Fibroblast of mammary gland (primary cell): ENCODE data around the gene NKD1.
A peak's percentile ranks its signal among the peaks of the same experiment; 100 is the strongest.

Source experiments
- DNase-seq: peaks from one replicate; pipeline ENCODE4 v3.0.0-alpha.2; 2010; ENCODE audit warnings: low read depth
- H3K4me3 ChIP-seq: 2 replicates; pipeline ENCODE4 v1.5.1; 2011; ENCODE audit warnings: low read depth, mild to moderate bottlenecking, low read length, moderate library complexity; ENCODE audit not compliant: control insufficient read depth
- CTCF ChIP-seq: conservative IDR thresholded peaks from 2 replicates; pipeline ENCODE4 v1.5.1; 2011; ENCODE audit warnings: low read depth, low read length, inconsistent platforms; ENCODE audit not compliant: control insufficient read depth, insufficient read depth

The NKD1 gene

DNA sequence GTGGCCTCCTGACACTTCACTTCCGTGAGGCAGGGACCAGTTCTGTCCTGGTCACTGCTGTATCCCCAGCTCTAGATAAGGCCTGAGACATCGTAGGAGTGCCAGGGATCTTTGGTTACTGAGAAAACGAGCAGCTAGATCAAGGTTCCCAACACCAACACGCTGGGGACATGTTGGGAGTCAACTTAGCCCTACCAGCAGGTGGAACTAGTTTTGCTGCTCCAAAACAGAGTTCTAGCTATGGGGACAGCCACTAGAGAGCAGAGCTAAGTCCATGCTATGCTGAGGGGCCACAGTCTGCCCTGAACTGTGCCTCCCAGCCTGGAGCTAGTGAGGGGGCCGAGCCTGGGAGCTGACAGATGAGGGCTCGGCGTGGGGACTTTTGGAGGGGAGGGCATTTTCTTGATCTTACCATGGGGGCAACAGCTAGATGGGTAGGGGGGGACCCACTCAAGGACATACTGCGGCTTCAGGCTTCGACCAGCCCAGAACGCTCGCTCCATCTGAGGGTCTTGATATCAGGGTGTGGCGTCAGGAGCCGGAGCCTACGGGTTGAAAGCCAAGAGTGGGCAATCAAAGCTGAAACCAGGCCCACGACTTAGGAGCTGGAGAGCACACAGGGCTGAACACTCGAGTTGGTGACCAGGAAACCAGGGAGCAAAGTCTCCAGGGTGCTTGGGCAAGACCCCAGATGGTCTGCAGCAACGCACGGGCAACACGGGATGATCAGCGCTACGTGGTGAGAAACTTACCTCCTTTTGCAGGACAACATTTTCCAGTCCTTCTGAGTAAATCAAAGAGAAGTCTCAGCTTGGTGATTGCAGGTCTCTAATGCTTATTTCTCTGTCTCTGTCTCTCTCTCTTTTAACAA lies 119.5 kb downstream of the NKD1 start:
- no peak for DNase-seq
- TF ChIP-seq CTCF = no peak
- H3K4me3 ChIP-seq = no peak overlapping the region

DNA sequence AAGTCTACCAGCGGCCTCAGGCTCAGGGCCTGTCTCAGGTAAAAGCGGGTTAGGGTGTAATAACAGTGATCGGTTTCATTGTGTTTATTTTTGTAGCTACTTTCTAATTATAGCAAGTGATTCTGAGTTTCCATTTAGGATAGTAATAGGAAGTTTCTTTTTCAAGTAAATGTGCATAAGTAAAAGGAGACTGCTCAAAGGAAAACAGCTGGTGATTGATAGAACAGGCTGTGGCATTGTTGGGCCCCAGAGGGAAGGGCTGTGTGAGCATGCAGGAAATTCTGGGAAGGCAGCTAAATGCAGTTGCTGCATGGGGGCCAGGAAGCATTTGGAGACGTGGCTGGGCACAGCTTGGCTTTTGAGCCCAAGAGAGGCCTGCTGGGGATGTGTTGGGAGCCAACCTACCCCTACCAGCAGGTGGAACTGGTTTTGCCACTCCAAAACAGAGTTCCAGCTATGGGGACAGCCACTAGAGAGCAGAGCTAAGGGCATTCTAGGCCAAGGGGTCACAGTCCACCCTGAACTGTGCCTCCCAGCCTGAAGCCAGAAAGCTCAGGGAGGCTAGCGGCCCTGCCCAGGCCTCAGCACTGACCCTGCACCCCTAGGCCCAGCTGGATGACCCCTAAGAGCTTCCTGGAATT lies 120.3 kb downstream of the NKD1 start:
- no peak for DNase-seq
- H3K4me3 ChIP-seq = no peak overlapping the region
- TF ChIP-seq CTCF = no peak

- TF ChIP-seq CTCF = no peak
- H3K4me3 ChIP-seq = no peak overlapping the region
- no peak for DNase-seq
These were observed 121.5 kb downstream of the NKD1 start for GRCh38 chr16:50669741-50670140.

GRCh38 chr16:50670476-50670875 lies 122.3 kb downstream of the NKD1 start:
- TF ChIP-seq CTCF = no peak
- DNase-seq = no peak

DNA sequence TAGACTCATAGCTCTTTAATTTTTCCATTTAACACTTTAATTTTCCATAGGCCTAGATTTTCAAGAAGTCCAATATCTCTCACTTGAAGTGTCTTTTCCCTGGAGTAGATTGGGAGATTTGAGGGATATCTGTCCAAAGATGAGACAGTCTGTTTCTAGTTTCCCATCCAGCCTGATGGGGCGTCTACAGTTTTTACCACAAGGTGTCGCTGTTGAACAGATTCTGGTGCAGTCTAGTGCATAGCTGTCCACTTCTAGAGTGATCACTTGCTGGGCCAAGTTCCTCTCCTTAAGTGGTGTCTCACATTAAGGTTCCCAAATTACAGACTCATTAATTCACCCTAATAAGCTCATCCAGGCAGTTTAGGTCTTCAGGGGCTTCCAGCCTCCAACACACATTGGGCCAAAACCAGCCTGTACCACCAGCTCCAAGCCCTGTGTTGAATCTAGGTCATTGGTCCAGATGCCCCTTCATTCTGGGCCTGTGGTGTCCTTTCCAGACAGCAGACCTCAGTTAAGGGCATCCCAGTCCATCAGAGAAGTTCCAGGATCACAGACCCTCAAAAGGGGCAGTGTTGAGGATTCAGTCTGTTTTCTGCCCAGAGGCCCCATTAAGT lies 123.6 kb downstream of the NKD1 start:
- DNase-seq = peak; percentile 56
- peak; percentile 67 for TF ChIP-seq CTCF
- no peak overlapping the region for H3K4me3 ChIP-seq

More at GRCh38 chr16:50670476-50670875, 122.3 kb downstream of the NKD1 start:
- H3K4me3 ChIP-seq = no peak overlapping the region

- no peak for DNase-seq
- no peak for TF ChIP-seq CTCF
These were observed 125.5 kb downstream of the NKD1 start for GRCh38 chr16:50673496-50674275.

More at GRCh38 chr16:50673496-50674275, 125.5 kb downstream of the NKD1 start:
- H3K4me3 ChIP-seq = no peak overlapping the region
